PC-9 (cell line): ENCODE measurements around the gene KIF15.

ENCODE experiments used
- EZH2 ChIP-seq: fragments of 200-600 bp; sonication (generic); IDR thresholded peaks from 2 replicates; pipeline ENCODE4 v1.8.0; 2017; ENCODE audit warnings: antibody characterized with exemption, low read depth
- TF ChIP-seq, protein P1 (sequence below): fragments of 200-600 bp; sonication (generic); conservative IDR thresholded peaks from 2 replicates; pipeline ENCODE4 v1.6.1; 2017; ENCODE audit warnings: mixed run types, antibody characterized with exemption, mild to moderate bottlenecking, moderate library complexity

DNA sequence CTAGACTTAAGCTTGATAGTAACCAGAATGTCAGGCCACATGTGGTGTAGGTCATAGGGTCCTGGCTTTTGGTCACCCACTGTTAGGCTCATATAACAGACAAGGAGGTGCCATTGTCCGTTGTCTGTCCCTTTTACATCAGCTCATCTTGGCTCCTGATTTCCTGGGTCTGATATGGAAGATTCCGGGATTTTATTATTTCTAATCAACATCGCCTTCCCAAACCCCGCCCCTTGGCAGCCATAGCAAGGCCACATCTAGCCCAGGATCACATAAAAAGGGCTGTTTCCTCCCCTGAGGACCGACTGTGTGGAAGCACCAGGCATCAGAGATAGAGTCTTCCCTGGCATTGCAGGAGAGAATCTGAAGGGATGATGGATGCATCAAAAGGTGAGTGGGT is 112.7 kb downstream of the KIF15 start, which contains the start of gene TGM4:
- TF ChIP-seq EZH2 = no peak
- TF ChIP-seq, protein P1, sequence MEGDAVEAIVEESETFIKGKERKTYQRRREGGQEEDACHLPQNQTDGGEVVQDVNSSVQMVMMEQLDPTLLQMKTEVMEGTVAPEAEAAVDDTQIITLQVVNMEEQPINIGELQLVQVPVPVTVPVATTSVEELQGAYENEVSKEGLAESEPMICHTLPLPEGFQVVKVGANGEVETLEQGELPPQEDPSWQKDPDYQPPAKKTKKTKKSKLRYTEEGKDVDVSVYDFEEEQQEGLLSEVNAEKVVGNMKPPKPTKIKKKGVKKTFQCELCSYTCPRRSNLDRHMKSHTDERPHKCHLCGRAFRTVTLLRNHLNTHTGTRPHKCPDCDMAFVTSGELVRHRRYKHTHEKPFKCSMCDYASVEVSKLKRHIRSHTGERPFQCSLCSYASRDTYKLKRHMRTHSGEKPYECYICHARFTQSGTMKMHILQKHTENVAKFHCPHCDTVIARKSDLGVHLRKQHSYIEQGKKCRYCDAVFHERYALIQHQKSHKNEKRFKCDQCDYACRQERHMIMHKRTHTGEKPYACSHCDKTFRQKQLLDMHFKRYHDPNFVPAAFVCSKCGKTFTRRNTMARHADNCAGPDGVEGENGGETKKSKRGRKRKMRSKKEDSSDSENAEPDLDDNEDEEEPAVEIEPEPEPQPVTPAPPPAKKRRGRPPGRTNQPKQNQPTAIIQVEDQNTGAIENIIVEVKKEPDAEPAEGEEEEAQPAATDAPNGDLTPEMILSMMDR = no peak
